ENCODE data around the gene SMIM45.

DNA sequence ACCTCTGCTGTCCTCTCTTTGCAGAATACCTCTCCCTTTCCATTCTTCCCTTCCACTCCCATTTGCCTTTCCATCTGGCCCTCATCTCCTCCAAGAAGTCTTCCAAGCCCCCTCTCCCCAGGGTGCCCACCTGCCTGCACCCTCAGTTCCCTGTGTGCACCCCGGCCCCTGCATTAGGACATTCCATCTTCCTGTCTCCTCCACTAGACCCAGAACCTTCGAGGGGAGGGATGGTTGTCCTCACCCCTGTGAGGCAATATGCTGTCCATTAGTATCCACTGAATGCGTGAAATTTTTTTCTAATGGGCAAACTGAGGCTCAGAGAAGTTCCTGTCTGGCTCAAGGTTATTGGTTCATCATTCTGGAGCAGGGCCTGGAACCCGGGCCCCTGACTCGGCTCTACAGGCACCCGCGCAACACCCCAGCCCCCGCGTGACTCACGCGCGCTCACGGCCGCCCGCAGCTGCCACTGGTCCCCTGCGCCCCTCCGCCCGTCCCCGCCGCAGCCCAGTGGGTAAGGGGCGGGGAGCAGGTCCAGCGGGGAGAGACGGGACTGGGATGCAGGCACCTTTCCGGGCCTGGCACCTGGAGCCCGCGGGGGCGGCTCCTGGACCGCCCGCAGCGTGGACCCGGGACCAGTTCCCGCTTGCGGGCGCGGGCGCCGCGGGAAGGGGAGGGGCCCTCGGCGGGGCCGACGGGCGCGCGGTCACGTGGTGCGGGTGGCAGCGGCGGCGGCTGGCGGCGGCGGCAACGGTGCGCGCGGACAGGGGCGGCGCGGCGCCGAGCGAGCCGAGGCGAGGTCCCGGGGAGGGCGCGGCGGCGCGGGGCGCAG lies 24.3 kb downstream of the SMIM45 start:
- no peak for TF ChIP-seq POLR2A (IDR thresholded peaks at IDR 0.05; ENCODE audit: low read length)
- TF ChIP-seq GATA1 (IDR thresholded peaks at IDR 0.05; ENCODE audit: low read depth, low read length), result no peak

Data from erythroblast (primary cell).